Astrocyte of the cerebellum (primary cell): ENCODE results near the gene USP51.
"Not testable (repeated sequence)": the region's sequence is repeated elsewhere in the genome, so short reads cannot be mapped to it uniquely, and the experiment has no call there.

Source experiments
- DNase-seq: peaks from one replicate; pipeline ENCODE4 v3.0.0-alpha.2; 2011; ENCODE audit warnings: low read depth
- H3K4me3 ChIP-seq: 2 replicates; pipeline ENCODE4 v1.5.1; 2011; ENCODE audit warnings: mild to moderate bottlenecking, low read depth, low read length, moderate library complexity
- CTCF ChIP-seq: IDR thresholded peaks from 2 replicates; pipeline ENCODE4 v1.5.1; 2012; ENCODE audit warnings: low read length, low read depth, moderate library complexity, mild to moderate bottlenecking; ENCODE audit errors: missing control alignments
- in situ Hi-C: cut with HindIII; loops from 2 replicates; pipeline ENCODE4 v1.10.0; 2017; ENCODE audit warnings: low sequenced_read_pairs

The USP51 gene

DNA sequence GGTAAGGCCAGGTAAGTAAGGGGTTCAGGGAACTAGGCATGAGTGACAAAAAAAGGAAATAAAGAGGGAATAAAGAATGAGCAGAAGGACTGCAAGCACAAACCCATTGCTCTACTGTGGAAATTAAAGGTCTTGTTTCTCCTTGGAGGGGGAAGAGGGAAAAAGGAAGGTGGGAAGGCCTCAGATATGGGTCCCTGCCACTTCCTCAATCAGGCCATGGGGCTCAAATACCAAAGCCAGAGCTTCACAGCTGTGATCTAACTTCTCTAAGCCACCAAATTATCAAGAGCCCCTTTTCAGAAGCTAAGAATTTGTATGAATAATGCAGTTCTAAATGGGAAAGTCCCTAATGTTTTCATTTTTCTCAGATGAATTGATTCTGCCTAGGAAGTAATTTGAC lies 4.7 kb downstream of the USP51 start:
- DNase-seq = no peak
- H3K4me3 ChIP-seq = no peak overlapping the region
- in situ Hi-C loops = no loop called here
- no peak for TF ChIP-seq CTCF

GRCh38 chrX:55480390-55481062 lies 9.1 kb downstream of the USP51 start:
- no peak overlapping the region for H3K4me3 ChIP-seq
- in situ Hi-C loops = no loop called here
- no peak for TF ChIP-seq CTCF
- no peak for DNase-seq

DNA sequence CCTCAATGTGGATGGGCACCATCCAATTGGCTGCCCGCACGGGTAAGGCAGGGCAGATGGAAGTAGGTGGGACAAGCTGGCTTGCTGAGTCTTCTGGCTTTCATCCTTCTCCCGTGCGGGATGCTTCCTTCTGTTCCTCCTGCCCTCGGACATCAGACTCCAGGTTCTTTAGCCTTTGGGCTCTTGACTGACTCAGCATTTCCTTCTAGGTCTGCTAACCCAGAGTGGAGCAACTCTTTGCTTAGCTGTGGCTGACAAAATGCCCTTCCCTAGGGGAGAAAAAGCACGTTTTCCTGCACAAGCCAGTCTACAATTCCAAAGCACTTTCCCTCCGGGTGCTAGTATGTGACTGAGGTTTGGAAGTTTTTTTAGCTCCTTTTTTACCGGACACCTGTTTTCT lies 9.7 kb downstream of the USP51 start:
- in situ Hi-C loops, H3K4me3 ChIP-seq, DNase-seq: not testable (repeated sequence)

DNA sequence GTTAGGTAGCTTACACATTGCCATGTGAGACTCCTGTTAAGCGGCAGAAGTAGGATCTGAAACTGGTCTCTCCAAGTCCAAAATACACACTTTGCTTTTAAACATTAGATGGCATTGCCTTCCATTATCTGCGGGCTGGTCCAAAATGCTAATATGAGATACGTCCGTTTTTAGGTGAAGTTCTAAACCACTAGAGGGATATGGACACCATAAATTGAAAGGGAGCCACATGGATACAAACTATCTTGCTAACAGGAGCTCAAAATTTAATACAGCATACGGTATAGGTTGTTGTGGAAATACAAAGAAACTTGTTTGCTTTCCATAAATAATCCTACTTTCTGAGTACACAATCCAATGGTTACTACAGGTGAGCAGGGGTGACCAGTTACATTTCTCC lies 23.9 kb downstream of the USP51 start:
- H3K4me3 ChIP-seq, in situ Hi-C loops, DNase-seq: not testable (repeated sequence)

- DNase-seq, H3K4me3 ChIP-seq, in situ Hi-C loops: not testable (repeated sequence)
These were observed 24.5 kb downstream of the USP51 start for GRCh38 chrX:55465108-55465507.

DNA sequence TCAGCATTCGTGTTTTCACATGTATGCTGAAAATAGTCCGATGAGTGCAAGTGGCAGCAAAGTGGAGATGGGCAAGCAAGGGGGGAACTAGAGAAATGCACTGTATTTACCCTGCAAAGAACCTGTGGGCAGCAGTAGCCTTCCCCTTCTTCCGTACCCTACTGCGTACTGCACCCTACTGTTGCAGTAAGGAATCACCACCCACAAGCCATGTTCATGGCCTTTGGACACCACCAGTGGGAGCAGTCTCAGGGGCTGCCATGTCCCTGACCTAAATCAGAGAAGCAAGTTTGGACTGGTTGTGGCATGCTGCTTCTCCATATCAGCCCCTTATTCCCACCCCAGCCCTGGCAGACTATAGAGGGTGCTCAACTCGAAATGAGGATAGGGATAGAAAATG lies 25.6 kb downstream of the USP51 start:
- in situ Hi-C loops, DNase-seq, H3K4me3 ChIP-seq: not testable (repeated sequence)

DNA sequence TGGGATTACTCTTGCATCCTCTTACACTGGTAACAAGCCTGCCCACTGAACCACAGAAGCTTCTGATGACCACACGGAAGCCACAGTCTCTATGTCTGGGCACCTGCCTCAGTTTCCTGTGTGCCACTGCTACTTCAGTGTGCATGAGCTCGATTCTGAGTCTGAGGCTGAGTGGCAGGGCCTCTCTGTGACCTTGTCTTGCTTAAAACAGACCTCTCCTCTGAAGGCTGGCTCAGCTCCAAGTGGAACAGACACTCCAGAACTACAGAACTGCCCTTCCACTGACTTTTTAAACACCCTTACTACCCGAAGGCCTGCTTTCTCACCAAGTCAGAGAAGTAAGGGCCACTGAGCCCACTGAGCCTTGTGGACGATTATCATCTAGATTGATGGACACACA lies 29.7 kb downstream of the USP51 start:
- H3K4me3 ChIP-seq, DNase-seq, in situ Hi-C loops: not testable (repeated sequence)

GRCh38 chrX:55459426-55459825 lies 30.2 kb downstream of the USP51 start:
- in situ Hi-C loops, H3K4me3 ChIP-seq, DNase-seq: not testable (repeated sequence)

DNA sequence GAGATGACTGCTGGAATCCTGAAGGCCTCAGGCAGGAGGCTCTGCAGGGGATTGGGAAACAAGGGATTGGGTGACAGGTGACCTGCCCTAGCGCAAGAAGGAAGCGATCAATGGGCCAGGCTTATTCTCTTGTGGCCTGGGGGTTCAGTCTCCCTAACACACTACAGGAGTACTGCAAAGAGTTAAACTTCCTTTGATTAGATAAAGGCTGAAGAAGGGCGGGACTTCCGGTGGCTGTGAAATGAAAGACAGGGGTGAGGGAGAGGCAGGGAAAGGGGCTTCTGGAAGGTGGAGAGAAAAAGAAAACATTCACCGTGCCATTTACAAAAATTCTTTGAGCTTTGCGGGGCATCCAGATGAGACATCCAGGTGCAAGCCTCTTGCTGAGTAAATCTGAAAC lies 33.9 kb downstream of the USP51 start:
- in situ Hi-C loops, H3K4me3 ChIP-seq, DNase-seq: not testable (repeated sequence)

- DNase-seq = no peak
- in situ Hi-C loops = no loop called here
- TF ChIP-seq CTCF = no peak
- H3K4me3 ChIP-seq = peak overlapping the region; percentile 66
These were observed 36.9 kb downstream of the USP51 start for GRCh38 chrX:55452833-55453124.
